H9 (cell line): ENCODE results near the gene GCK. TPM values are rescaled to one million over a fixed set of nuclear protein-coding genes. Genes with fewer than 3 reads are reported as not detected.

ENCODE experiments used
- DNase-seq: peaks from one replicate; pipeline ENCODE4 v3.0.0-alpha.2; 2017
- H2AFZ ChIP-seq: one replicate; pipeline ENCODE4 v1.6.1; 2013; ENCODE audit warnings: mild to moderate bottlenecking, low read length, control low read depth, moderate library complexity
- H2AK5ac ChIP-seq: 2 replicates; pipeline ENCODE4 v1.6.1; 2013; ENCODE audit warnings: low read length, control low read depth, mixed read lengths; ENCODE audit not compliant: insufficient read length
- H2BK120ac ChIP-seq: one replicate; pipeline ENCODE4 v1.6.1; 2013; ENCODE audit warnings: low read depth, mild to moderate bottlenecking, low read length, control low read depth, inconsistent platforms; ENCODE audit not compliant: poor library complexity, severe bottlenecking
- H2BK12ac ChIP-seq: 2 replicates; pipeline ENCODE4 v1.6.1; 2013; ENCODE audit warnings: low read length, control low read depth, mixed read lengths, low read depth; ENCODE audit not compliant: insufficient read length
- H2BK15ac ChIP-seq: 2 replicates; pipeline ENCODE4 v1.6.1; 2013; ENCODE audit warnings: low read depth, low read length, control low read depth
- H2BK20ac ChIP-seq: one replicate; pipeline ENCODE4 v1.6.1; 2013; ENCODE audit warnings: low read depth, mild to moderate bottlenecking, low read length, control low read depth, inconsistent platforms; ENCODE audit not compliant: poor library complexity, severe bottlenecking
- H2BK5ac ChIP-seq: 2 replicates; pipeline ENCODE4 v1.6.1; 2013; ENCODE audit warnings: low read length, control low read depth, mixed read lengths; ENCODE audit not compliant: insufficient read length
- H3K14ac ChIP-seq: 2 replicates; pipeline ENCODE4 v1.6.1; 2013; ENCODE audit warnings: low read length, control low read depth; ENCODE audit not compliant: insufficient read depth
- H3K18ac ChIP-seq: 2 replicates; pipeline ENCODE4 v1.6.1; 2013; ENCODE audit warnings: low read depth, mild to moderate bottlenecking, mixed read lengths, low read length, control low read depth; ENCODE audit not compliant: insufficient read length
- H3K23ac ChIP-seq: 2 replicates; pipeline ENCODE4 v1.6.1; 2013; ENCODE audit warnings: low read length, control low read depth, mixed read lengths, low read depth; ENCODE audit not compliant: insufficient read length
- H3K23me2 ChIP-seq: 2 replicates; pipeline ENCODE4 v1.6.1; 2013; ENCODE audit warnings: low read depth, mild to moderate bottlenecking, mixed read lengths, low read length, control low read depth; ENCODE audit not compliant: insufficient read length, poor library complexity, severe bottlenecking
- H3K27ac ChIP-seq: 2 replicates; pipeline ENCODE4 v1.5.1; 2013; ENCODE audit warnings: low read length, control low read depth, mixed read lengths, low read depth; ENCODE audit not compliant: insufficient read length
- H3K27me3 ChIP-seq: 2 replicates; pipeline ENCODE4 v1.6.1; 2013; ENCODE audit warnings: low read length, control low read depth, inconsistent platforms; ENCODE audit not compliant: insufficient read depth
- H3K4ac ChIP-seq: 2 replicates; pipeline ENCODE4 v1.6.1; 2013; ENCODE audit warnings: low read depth, mild to moderate bottlenecking, control low read depth, inconsistent platforms, low read length, moderate library complexity
- H3K4me1 ChIP-seq: 2 replicates; pipeline ENCODE4 v1.6.1; 2013; ENCODE audit warnings: low read length, control low read depth, inconsistent platforms; ENCODE audit not compliant: insufficient read depth
- H3K4me2 ChIP-seq: 2 replicates; pipeline ENCODE4 v1.6.1; 2013; ENCODE audit warnings: low read length, control low read depth, mixed read lengths; ENCODE audit not compliant: insufficient read length, insufficient read depth
- H3K56ac ChIP-seq: 2 replicates; pipeline ENCODE4 v1.6.1; 2013; ENCODE audit warnings: low read depth, mild to moderate bottlenecking, mixed read lengths, low read length, control low read depth; ENCODE audit not compliant: insufficient read length
- H3K79me1 ChIP-seq: 2 replicates; pipeline ENCODE4 v1.6.1; 2013; ENCODE audit warnings: low read depth, mild to moderate bottlenecking, moderate library complexity, low read length, control low read depth, inconsistent platforms; ENCODE audit not compliant: insufficient read depth, poor library complexity, severe bottlenecking
- H3K79me2 ChIP-seq: 2 replicates; pipeline ENCODE4 v1.6.1; 2013; ENCODE audit warnings: low read length, control low read depth, inconsistent platforms; ENCODE audit not compliant: insufficient read depth
- H3K9ac ChIP-seq: 2 replicates; pipeline ENCODE4 v1.6.1; 2013; ENCODE audit warnings: low read length, control low read depth, mixed read lengths; ENCODE audit not compliant: insufficient read length; ENCODE audit errors: extremely low read depth
- H3K9me3 ChIP-seq: one replicate; pipeline ENCODE4 v1.6.1; 2013; ENCODE audit warnings: low read depth, low read length, inconsistent platforms; ENCODE audit not compliant: control insufficient read depth
- H3T11ph ChIP-seq: one replicate; pipeline ENCODE4 v1.6.1; 2013; ENCODE audit warnings: mild to moderate bottlenecking, low read length, control low read depth, inconsistent platforms
- H4K20me1 ChIP-seq: one replicate; pipeline ENCODE4 v1.6.1; 2013; ENCODE audit not compliant: control insufficient read depth, insufficient read length, insufficient read depth
- H4K5ac ChIP-seq: 2 replicates; pipeline ENCODE4 v1.6.1; 2013; ENCODE audit warnings: low read depth, mild to moderate bottlenecking, mixed read lengths, low read length, control low read depth; ENCODE audit not compliant: insufficient read length
- H4K8ac ChIP-seq: replicated peaks from 2 replicates; pipeline ENCODE4 v1.6.1; 2013; ENCODE audit warnings: low read length, control low read depth, mixed read lengths, low read depth; ENCODE audit not compliant: insufficient read length
- H4K91ac ChIP-seq: 2 replicates; pipeline ENCODE4 v1.6.1; 2013; ENCODE audit warnings: low read depth, mild to moderate bottlenecking, moderate library complexity, mixed read lengths, low read length, control low read depth; ENCODE audit not compliant: insufficient read length
- H3K27ac Mint-ChIP-seq, 3 experiments: 2 replicates in 2 of 3; 3 replicates in 1 of 3; pipeline ENCODE4 v1.8.0; 2020 to 2021; ENCODE audit warnings: mixed read lengths in 3 of 3, mild to moderate bottlenecking in 1 of 3, moderate library complexity in 1 of 3
- H3K27me3 Mint-ChIP-seq: 2 replicates; pipeline ENCODE4 v1.8.0; 2021; ENCODE audit warnings: low read depth, mild to moderate bottlenecking, moderate library complexity, mixed read lengths
- H3K36me3 Mint-ChIP-seq, 3 experiments: 2 replicates in 2 of 3; 3 replicates in 1 of 3; pipeline ENCODE4 v1.8.0; 2020 to 2021; ENCODE audit warnings: low read depth in 3 of 3, mixed read lengths in 3 of 3; ENCODE audit not compliant: insufficient read depth in 1 of 3
- H3K4me1 Mint-ChIP-seq, 2 experiments: 2 replicates each; pipeline ENCODE4 v1.8.0; 2020; ENCODE audit warnings: mixed read lengths in 2 of 2
- H3K4me3 Mint-ChIP-seq, 2 experiments: 2 replicates in 1 of 2; 3 replicates in 1 of 2; pipeline ENCODE4 v1.8.0; 2020 to 2021; ENCODE audit warnings: mild to moderate bottlenecking in 2 of 2, mixed read lengths in 2 of 2, moderate library complexity in 1 of 2
- H3K9me3 Mint-ChIP-seq, 2 experiments: 2 replicates in 1 of 2; 3 replicates in 1 of 2; pipeline ENCODE4 v1.8.0; 2020; ENCODE audit warnings: mild to moderate bottlenecking in 2 of 2, mixed read lengths in 2 of 2, moderate library complexity in 1 of 2
- WGBS: extraction: QIAGEN DNeasy Blood & Tissue Kit; methylation state at CpG from one replicate; pipeline ENCODE4 v1.1.7; 2013; ENCODE audit warnings: missing lambda C conversion rate, low lambda C conversion rate, mixed read lengths; ENCODE audit not compliant: insufficient read length; ENCODE audit errors: extremely low coverage; 5-methylcytosine and 5-hydroxymethylcytosine counted together
- total RNA-seq: library from RNA; stranded (reverse); gene quantifications from 2 replicates; pipeline ENCODE4 v1.2.1, GENCODE V29; 2021
- TF ChIP-seq, protein P1 (sequence below): fragments of 200-600 bp; sonication (generic); conservative IDR thresholded peaks from 3 replicates; pipeline ENCODE4 v1.8.0; 2021; ENCODE audit warnings: antibody characterized with exemption, mild to moderate bottlenecking

The GCK gene
- total RNA-seq, 1 experiment from 2014 or later, result 0.98 TPM

DNA sequence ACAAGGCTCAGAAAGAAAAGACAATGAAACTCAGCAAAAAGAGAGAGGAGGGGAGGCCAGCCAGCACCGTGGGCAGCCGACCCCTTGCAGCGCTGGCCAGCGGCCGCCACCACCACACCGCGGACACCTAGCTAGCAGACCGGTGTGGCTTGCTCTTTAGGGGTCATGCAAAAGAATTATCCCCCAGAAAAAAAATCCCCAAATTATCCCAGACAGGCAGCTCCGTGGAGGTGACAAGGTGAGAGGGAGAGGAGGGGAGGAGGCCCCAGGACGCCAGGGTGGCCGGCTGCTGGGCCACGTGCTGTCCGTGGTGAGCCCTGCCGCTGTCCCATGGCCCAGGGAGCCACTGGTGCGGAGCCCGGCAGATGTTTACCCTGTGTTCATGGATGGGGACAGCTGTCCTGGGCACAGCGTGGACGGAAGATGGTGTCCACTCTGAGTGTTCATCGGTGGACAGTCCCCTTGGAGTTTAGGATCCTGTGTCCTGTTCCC is 28.0 kb upstream of the GCK start:
- Histone ChIP-seq H4K20me1 (no peaks in the 10 kb centered on the region), H2BK15ac (no peak overlapping the region), H3K9me3 (no peaks in the 10 kb centered on the region), H3K27ac (no peak overlapping the region), H2BK120ac (no peak overlapping the region), H2AFZ (no peak overlapping the region), H3K4ac (no peak overlapping the region), H4K91ac (no peak overlapping the region), H3K23ac (no peak overlapping the region), H3T11ph (no peak overlapping the region), H3K23me2 (no peaks in the 10 kb centered on the region), H3K56ac (no peak overlapping the region), H2AK5ac (no peak overlapping the region), H3K4me2 (no peak overlapping the region), H2BK20ac (no peak overlapping the region), H3K27me3 (no peaks in the 10 kb centered on the region), H2BK12ac (no peak overlapping the region), H3K9ac (no peak overlapping the region), H3K79me2 (no peaks in the 10 kb centered on the region), H4K8ac (no peak overlapping the region), H3K14ac (no peak overlapping the region), H3K79me1 (no peaks in the 10 kb centered on the region), H3K4me1 (no peaks in the 10 kb centered on the region), H4K5ac (no peak overlapping the region), H3K18ac (no peak overlapping the region), H2BK5ac (no peak overlapping the region)
- no peaks in the 10 kb centered on the region; the same call in 1 of the 2 replicates for H3K27me3 Mint-ChIP-seq
- H3K4me1 Mint-ChIP-seq, result peaks cover 31 to 57% of the 10 kb centered on the region in 2 experiments
- no peak overlapping the region for H3K4me3 Mint-ChIP-seq
- no peaks in the 10 kb centered on the region; a peak in 1 of 5 replicates for H3K9me3 Mint-ChIP-seq
- no peak for DNase-seq
- TF ChIP-seq, protein P1, sequence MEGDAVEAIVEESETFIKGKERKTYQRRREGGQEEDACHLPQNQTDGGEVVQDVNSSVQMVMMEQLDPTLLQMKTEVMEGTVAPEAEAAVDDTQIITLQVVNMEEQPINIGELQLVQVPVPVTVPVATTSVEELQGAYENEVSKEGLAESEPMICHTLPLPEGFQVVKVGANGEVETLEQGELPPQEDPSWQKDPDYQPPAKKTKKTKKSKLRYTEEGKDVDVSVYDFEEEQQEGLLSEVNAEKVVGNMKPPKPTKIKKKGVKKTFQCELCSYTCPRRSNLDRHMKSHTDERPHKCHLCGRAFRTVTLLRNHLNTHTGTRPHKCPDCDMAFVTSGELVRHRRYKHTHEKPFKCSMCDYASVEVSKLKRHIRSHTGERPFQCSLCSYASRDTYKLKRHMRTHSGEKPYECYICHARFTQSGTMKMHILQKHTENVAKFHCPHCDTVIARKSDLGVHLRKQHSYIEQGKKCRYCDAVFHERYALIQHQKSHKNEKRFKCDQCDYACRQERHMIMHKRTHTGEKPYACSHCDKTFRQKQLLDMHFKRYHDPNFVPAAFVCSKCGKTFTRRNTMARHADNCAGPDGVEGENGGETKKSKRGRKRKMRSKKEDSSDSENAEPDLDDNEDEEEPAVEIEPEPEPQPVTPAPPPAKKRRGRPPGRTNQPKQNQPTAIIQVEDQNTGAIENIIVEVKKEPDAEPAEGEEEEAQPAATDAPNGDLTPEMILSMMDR, result no peak
- WGBS, result no CpG with 5 or more reads among the region's 19 CpGs
- H3K27ac Mint-ChIP-seq, result no peak overlapping the region
- H3K36me3 Mint-ChIP-seq, result peaks cover 3 to 5% (median 4%) of the 10 kb centered on the region in 3 experiments; a peak in 5 of 7 replicates
